COR-L47 (cell line): ENCODE results near the gene CD109.
A peak's percentile ranks its signal among the peaks of the same experiment; 100 is the strongest.
"Not testable (repeated sequence)": the region's sequence is repeated elsewhere in the genome, so short reads cannot be mapped to it uniquely, and the experiment has no call there.

Experiments used
- DNase-seq: peaks from one replicate; lab custom pipeline; 2025; lab: John Stamatoyannopoulos, UW

Gene CD109

GRCh38 chr6:73695619-73696421 is at the start of gene CD109:
TSS of gene CD109 (plus strand) at chr6:73696203. CDS start at chr6:73696216, 13 bp downstream.
- peak; percentile 1 for DNase-seq

GRCh38 chr6:73648166-73648565 is 47.8 kb upstream of the CD109 start:
- DNase-seq: no peak

- no peak for DNase-seq
These were observed 46.2 kb upstream of the CD109 start for GRCh38 chr6:73649783-73650182.

GRCh38 chr6:73652637-73653570 is 43.1 kb upstream of the CD109 start:
- peak; percentile 67 for DNase-seq

- DNase-seq: peak; percentile 90
These were observed 42.2 kb upstream of the CD109 start, which contains the start of gene SLC17A5 for GRCh38 chr6:73653571-73654424. TSS of gene SLC17A5 (minus strand) at chr6:73653992. CDS start at chr6:73653886, 106 bp downstream.

GRCh38 chr6:73655341-73655917 is 40.6 kb upstream of the CD109 start:
- no peak for DNase-seq

- DNase-seq: no peak
These were observed 39.4 kb upstream of the CD109 start for GRCh38 chr6:73656531-73657145.

GRCh38 chr6:73657201-73657600 is 38.8 kb upstream of the CD109 start:
- no peak for DNase-seq

- no peak for DNase-seq
These were observed 31.3 kb upstream of the CD109 start for GRCh38 chr6:73664701-73665100.

GRCh38 chr6:73665686-73666319 is 30.2 kb upstream of the CD109 start:
- no peak for DNase-seq

- no peak for DNase-seq
These were observed 29.6 kb upstream of the CD109 start for GRCh38 chr6:73666393-73666792.

GRCh38 chr6:73667798-73668197 is 28.2 kb upstream of the CD109 start:
- DNase-seq: no peak

- no peak for DNase-seq
These were observed 27.0 kb upstream of the CD109 start for GRCh38 chr6:73669005-73669404.

GRCh38 chr6:73671911-73672685 is 23.9 kb upstream of the CD109 start:
- DNase-seq: no peak

- peak; percentile 53 for DNase-seq
These were observed 20.4 kb upstream of the CD109 start for GRCh38 chr6:73675466-73676098.

GRCh38 chr6:73679009-73679408 is 17.0 kb upstream of the CD109 start:
- DNase-seq: no peak

GRCh38 chr6:73679846-73680245 is 16.2 kb upstream of the CD109 start:
- not testable (repeated sequence) for DNase-seq

GRCh38 chr6:73680289-73680918 is 15.6 kb upstream of the CD109 start:
- DNase-seq: no peak

GRCh38 chr6:73683574-73683973 is 12.4 kb upstream of the CD109 start:
- DNase-seq: not testable (repeated sequence)
